HG03039 (cell line): ENCODE data around the gene AJUBA.
"Not testable (repeated sequence)": the region's sequence is repeated elsewhere in the genome, so short reads cannot be mapped to it uniquely, and the experiment has no call there.

Experiments used
- ATAC-seq: cut with Tn5 transposase; IDR thresholded peaks from one replicate; pipeline ENCODE4 v1.9.1; 2021; ENCODE audit warnings: mild to moderate bottlenecking, moderate library complexity; ENCODE audit not compliant: unreplicated experiment

Gene AJUBA

DNA sequence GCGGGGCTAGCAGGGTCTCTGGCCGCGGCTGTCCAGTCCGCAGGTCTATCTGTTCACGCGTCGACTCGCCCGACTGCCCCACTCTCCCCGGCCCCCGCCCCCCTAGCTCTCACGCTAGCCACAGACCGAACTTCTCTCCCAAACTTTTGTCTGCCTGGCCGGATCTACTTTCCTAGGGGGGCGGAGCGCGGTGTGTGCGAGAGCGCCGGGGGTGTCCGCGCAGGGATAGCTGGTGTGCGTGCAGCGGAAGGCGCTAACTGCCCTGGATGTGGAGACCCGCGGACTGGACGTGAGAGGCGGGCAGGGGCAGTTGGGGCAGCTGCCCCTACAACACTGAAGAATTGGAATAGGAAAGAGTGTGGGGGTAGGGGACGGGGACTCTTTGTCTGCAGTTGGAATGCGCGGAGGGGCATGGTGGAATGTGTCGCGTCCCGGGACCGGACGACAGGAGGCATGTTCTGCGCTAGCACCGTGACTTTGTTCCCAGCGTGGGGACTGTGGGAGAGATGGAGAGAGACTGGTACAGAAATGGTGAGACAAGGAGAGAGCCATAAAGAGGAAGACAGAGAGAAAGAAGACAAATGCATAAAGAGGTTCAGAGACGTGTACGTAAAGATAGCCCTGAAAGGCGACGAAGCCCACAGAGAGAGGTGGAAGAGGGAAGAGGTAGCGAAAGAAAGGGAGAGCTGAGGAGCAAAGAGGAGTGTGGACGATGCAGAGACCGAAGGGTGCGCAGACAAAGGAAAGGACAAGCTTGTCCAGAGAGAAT lies at the start of gene AJUBA:
Gene AJUBA, minus strand, starts transcription at position 75 of the 769 bp plus-strand sequence. CDS start 285 bp downstream, outside the sequence.
- no peak for ATAC-seq

GRCh38 chr14:23030936-23031335 lies 48.6 kb upstream of the AJUBA start:
- no peak for ATAC-seq

GRCh38 chr14:23028799-23029198 lies 46.4 kb upstream of the AJUBA start:
- no peak for ATAC-seq

- no peak for ATAC-seq
Observed at GRCh38 chr14:23025151-23025814, 42.9 kb upstream of the AJUBA start.

GRCh38 chr14:23024612-23025075 lies 42.3 kb upstream of the AJUBA start:
- no peak for ATAC-seq

DNA sequence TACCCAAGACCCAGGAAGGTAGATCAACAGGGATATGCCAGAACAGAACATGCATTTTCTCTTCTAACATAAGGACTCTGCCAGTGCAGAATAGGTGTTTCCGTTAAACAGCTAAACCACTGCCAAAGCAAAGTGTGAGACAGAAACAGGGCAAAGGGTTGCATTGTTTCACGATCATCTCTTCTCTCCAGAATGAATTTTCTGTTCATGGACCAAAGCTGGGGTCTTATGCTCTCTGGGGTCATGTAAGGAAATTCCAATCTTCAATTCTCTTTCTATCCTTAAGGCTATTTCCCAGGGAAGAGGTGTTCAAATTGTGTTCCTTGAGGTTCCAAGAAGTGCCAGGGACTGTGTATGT lies 41.4 kb upstream of the AJUBA start:
- ATAC-seq: no peak

- no peak for ATAC-seq
Observed at GRCh38 chr14:23023022-23023794, 40.9 kb upstream of the AJUBA start.

- ATAC-seq: no peak
Observed at GRCh38 chr14:23021889-23022442, 39.6 kb upstream of the AJUBA start.

- ATAC-seq: no peak
Observed at GRCh38 chr14:23021434-23021833, 39.1 kb upstream of the AJUBA start.

DNA sequence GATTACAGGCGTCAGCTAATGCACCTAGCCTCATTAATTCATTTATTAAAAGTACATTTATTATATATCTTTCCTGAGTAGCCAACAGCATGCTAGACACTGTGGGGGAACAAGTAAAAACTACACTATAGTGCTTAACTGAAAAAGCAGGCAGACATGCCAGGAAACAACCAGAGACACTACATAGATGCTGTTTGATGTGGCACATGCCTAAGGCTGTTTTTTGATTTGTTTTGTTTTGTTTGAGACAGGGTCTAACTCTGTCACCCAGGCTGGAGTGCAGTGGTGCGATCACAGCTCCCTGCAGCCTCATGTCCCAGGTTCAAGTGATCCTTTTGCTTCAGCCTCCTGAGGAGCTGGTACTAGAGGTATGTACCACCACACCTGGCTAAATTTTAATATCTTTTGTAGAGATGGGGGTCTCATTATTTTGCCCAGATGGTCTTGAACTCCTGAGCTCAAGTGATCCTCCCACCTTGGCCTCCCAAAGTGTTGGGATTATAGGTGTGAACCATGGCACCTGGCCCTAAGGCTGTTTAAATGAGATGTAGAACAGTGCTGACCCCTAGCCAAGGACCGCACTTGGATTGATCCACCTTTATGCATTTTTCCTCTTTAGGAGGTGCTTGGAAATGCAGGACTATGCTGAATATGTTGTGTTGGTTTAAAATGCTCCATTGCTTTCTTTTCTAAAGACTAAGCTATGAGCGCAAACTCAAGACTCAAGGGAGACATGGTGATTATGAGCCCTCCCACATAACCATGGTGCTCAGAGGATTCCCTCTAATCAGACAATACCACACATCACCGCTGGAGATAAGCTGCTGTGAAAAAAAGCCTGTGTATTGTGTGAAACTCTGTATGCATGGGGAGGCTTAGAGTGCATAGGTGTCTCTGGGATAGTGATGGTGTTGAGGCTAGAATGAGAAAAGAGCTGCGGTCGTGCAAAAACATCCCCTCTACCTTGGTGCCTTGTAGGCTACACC lies 38.1 kb upstream of the AJUBA start:
- no peak for ATAC-seq

GRCh38 chr14:23018107-23018506 lies 35.8 kb upstream of the AJUBA start:
- ATAC-seq: no peak

GRCh38 chr14:23017091-23017490 lies 34.7 kb upstream of the AJUBA start:
- no peak for ATAC-seq

DNA sequence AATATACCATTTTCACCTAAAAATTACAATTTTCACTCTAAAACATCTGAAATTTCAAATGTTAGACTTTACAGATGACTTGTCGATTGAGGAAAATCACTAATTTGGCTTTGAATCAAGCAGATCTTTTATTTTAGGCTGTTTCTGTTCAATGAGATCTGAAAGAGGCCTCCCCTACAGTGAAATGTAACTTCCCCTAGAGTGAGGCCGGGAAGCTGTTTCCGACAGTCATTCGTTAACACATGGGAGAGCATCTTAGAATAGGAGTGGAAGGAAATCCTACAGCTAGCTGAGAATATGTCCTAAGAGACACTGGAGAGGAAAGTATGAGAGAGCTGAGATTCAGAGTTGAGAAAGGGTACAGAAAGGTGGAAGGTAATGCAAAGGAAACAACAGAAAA lies 33.3 kb upstream of the AJUBA start:
- ATAC-seq: no peak

- not testable (repeated sequence) for ATAC-seq
Observed at GRCh38 chr14:23013749-23014054, 31.4 kb upstream of the AJUBA start.

GRCh38 chr14:23013054-23013748 lies 30.9 kb upstream of the AJUBA start:
- ATAC-seq: no peak

DNA sequence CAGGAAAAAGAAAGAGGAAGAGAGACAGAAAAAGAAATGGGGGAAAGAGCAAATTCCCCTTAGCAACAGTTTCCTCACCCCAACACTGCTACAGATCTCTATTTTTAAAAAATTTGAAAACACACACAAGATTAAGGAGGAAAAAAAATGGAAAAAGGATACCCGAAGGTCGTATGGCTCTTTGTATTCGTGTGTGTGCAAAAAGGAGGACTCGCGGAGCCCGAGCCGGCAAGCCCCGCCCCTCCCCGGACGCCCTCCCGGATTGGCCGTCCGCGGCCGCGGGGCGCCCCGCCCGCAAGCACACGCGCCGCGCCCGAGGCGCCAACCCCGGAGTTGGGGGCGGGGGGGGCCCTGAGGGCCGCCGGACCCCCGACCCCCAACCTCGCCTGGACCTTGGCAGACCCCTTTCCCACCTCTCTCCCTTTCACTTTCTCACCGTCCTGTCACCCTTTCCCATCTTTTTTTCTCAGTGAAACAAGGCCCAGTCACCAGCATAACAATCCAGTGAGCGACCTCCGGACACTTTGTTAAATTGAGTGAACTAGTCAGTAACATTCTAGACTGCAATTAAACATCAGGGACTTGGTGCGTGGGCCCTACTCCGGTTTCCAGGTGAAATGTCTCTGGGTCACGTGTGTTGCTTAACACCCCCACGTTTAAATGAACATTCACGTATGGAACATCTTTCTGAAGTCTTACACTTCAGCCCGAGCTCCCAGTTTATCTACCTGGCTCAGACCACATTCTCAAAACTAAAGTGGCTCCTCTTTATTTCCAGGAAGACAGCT lies 27.8 kb upstream of the AJUBA start, which contains the start of gene C14orf93:
Gene C14orf93, minus strand, starts transcription at position 205 of the 788 bp plus-strand sequence. CDS start 11,120 bp downstream, outside the sequence.
- ATAC-seq: peak; percentile 32

DNA sequence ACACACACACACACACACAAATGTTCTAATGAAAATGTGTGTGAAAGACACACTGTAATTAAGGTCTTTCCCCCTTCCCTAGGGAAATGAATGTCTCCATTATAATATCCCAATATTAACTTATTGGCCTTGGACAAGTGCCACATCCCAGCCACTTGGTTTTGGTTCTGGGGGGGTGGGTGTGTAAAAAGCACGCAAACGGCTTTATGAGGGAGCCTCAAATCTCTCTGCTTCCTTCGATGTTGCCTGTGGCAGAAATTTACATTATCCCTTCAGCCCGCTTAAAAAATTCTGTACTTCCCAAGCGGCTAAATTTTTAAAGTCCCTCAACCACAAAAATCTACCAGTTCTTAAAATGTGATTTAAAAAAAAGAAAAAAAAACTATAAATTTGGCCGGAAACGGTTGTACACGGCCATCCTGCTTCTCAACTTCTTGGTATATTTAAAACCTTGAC lies 27.2 kb upstream of the AJUBA start:
- no peak for ATAC-seq

- no peak for ATAC-seq
Observed at GRCh38 chr14:23008831-23009230, 26.5 kb upstream of the AJUBA start.
